Chondrocyte (in vitro differentiated cells): Measurements from ENCODE around the gene FZR1. TPM values are rescaled to one million over a fixed set of nuclear protein-coding genes. Genes with fewer than 3 reads are reported as not detected.
"Not testable (repeated sequence)": the region's sequence is repeated elsewhere in the genome, so short reads cannot be mapped to it uniquely, and the experiment has no call there.

Source experiments
- DNase-seq: peaks from one replicate; pipeline ENCODE4 v3.0.0; 2021; ENCODE audit warnings: mixed read lengths, low spot score
- H3K27ac Mint-ChIP-seq: one replicate; pipeline ENCODE4 v1.8.0; 2021; ENCODE audit warnings: mild to moderate bottlenecking, moderate library complexity, mixed read lengths; ENCODE audit not compliant: unreplicated experiment
- H3K27me3 Mint-ChIP-seq: 2 replicates; pipeline ENCODE4 v1.8.0; 2021; ENCODE audit warnings: low read depth, mixed read lengths
- H3K36me3 Mint-ChIP-seq: 2 replicates; pipeline ENCODE4 v1.8.0; 2021; ENCODE audit warnings: low read depth, mixed read lengths
- H3K4me1 Mint-ChIP-seq: 2 replicates; pipeline ENCODE4 v1.8.0; 2021; ENCODE audit warnings: low read depth, mild to moderate bottlenecking, mixed read lengths
- H3K4me3 Mint-ChIP-seq: one replicate; pipeline ENCODE4 v1.8.0; 2021; ENCODE audit warnings: mild to moderate bottlenecking, moderate library complexity, mixed read lengths; ENCODE audit not compliant: unreplicated experiment
- H3K9me3 Mint-ChIP-seq: 2 replicates; pipeline ENCODE4 v1.8.0; 2021; ENCODE audit warnings: low read depth, mixed read lengths
- CTCF ChIP-seq: fragments of 200-600 bp; sonication (generic); IDR thresholded peaks from 2 replicates; pipeline ENCODE4 v1.5.0; 2021; ENCODE audit warnings: antibody characterized with exemption, mild to moderate bottlenecking, moderate library complexity
- total RNA-seq: library from RNA; stranded (reverse); gene quantifications from 3 replicates; pipeline ENCODE4 v1.2.1, GENCODE V29; 2021

Gene FZR1
- total RNA-seq, 1 donor from 2014 or later: 35.0 TPM

GRCh38 chr19:3563709-3564524 lies 57.8 kb downstream of the FZR1 start:
- DNase-seq: no peak
- no peaks in the 10 kb centered on the region for H3K9me3 Mint-ChIP-seq
- H3K36me3 Mint-ChIP-seq: no peaks in the 10 kb centered on the region
- H3K27ac Mint-ChIP-seq: no peak overlapping the region
- H3K4me1 Mint-ChIP-seq: peaks cover 5% of the 10 kb centered on the region
- H3K27me3 Mint-ChIP-seq: no peaks in the 10 kb centered on the region
- TF ChIP-seq CTCF: no peak
- no peak overlapping the region for H3K4me3 Mint-ChIP-seq

- no peaks in the 10 kb centered on the region for H3K36me3 Mint-ChIP-seq
Measured at GRCh38 chr19:3565139-3565538, 59.0 kb downstream of the FZR1 start.

DNA sequence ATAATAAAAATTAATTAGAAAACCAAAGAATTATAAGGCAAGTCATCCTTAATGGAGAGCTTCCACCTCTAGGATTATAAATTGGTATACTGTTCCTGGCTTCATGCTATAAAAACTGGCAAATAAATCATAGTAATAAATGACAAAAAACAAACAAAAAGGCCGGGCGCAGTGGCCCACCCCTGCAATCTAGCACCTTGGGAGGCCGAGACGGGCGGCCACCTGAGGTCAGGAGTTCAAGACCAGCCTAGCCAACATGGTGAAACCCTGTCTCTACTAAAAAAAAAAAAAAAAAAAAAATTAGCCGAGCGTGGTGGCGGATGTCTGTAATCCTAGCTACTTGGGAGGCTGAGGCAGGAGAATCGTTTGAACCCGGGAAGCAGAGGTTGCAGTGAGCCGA lies 63.9 kb downstream of the FZR1 start:
- H3K36me3 Mint-ChIP-seq, H3K27ac Mint-ChIP-seq, H3K9me3 Mint-ChIP-seq, H3K4me3 Mint-ChIP-seq, H3K27me3 Mint-ChIP-seq, DNase-seq: not testable (repeated sequence)
- peaks cover 14% of the 10 kb centered on the region for H3K4me1 Mint-ChIP-seq

More at GRCh38 chr19:3565139-3565538, 59.0 kb downstream of the FZR1 start:
- peak overlapping the region; percentile 6 for H3K4me3 Mint-ChIP-seq
- peak overlapping the region; percentile 86 for H3K27ac Mint-ChIP-seq
- no peaks in the 10 kb centered on the region for H3K27me3 Mint-ChIP-seq
- TF ChIP-seq CTCF: no peak
- no peak for DNase-seq
- H3K4me1 Mint-ChIP-seq: peaks cover 5% of the 10 kb centered on the region
- H3K9me3 Mint-ChIP-seq: no peaks in the 10 kb centered on the region

DNA sequence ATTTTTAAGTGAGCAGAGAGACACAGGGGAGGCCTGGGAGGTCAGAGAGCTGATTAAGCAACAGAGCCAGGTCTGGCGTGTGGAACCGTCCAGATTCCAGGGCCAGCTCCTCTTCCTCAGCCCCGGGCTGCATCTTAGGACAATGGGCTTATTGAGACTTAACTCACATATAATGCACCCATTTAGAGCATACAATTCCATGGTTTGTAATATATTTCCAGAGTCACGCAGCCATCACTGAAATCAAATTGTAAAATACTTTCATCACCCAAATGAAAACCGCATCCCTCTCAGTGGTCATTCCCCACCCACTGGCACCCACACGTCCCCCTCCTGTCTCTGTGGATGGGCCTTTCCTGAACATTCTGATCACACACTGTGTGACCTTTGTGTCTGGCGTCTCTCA lies 64.5 kb downstream of the FZR1 start:
- Mint-ChIP-seq H3K4me1 (peaks cover 15% of the 10 kb centered on the region), H3K9me3 (no peaks in the 10 kb centered on the region), H3K27ac (no peak overlapping the region), H3K36me3 (peaks cover 6% of the 10 kb centered on the region), H3K27me3 (no peaks in the 10 kb centered on the region), H3K4me3 (no peak overlapping the region)
- no peak for DNase-seq
- no peak for TF ChIP-seq CTCF

DNA sequence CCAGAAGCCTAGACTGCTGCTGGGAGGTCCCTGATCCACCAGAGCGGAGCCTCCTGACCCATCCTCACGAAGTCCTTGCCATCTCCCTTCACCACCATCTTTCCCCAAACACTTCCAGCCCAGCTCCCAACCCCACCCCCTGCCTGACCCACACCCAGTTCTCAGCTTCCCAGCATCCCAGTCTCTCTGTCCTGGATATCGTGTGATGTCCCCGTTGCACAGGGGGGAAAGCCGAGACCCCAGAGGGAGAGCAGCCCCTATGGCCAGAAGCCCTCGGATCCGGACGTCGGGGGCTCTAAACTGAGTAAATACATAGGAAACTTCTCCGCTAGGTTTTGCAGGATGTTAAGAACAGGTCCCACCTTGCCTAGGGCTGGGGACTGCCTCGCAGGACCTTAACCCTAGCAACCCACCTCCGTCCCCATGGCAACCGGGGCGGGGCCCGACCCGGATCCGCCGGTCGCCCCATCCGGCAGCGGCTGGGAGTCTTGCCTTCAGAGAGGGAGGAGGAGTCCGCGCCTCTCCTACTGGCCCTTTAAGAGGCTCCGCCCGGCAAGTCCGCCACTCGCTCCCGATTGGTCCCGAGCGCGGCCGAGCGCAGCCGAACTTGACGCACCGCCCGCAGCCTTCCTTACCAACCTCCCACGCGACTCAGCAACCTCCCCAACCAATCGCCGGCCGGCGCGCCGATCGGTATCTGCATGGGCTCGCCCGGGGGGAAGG lies 66.2 kb downstream of the FZR1 start:
- Mint-ChIP-seq H3K27ac (peak overlapping the region; percentile 17), H3K27me3 (no peaks in the 10 kb centered on the region), H3K9me3 (no peaks in the 10 kb centered on the region), H3K36me3 (peaks cover 6% of the 10 kb centered on the region), H3K4me1 (peaks cover 15% of the 10 kb centered on the region), H3K4me3 (peak overlapping the region; percentile 75)
- DNase-seq: peak; percentile 100
- no peak for TF ChIP-seq CTCF
